GM12878 (cell line): ENCODE data around the gene OCA2. TPM values are rescaled to one million over a fixed set of nuclear protein-coding genes. Genes with fewer than 3 reads are reported as not detected.

Source experiments
- ATAC-seq: fragments of 200-7000 bp; cut with Tn5 transposase; 3 replicates; pipeline ENCODE4 v1.9.1; 2020; ENCODE audit warnings: mild to moderate bottlenecking, moderate library complexity
- BruUV-seq: library from RNA; stranded (reverse); fragments of 400-500 nt; replicated peaks from 2 replicates; lab custom pipeline; 2021; lab: Mats Ljungman, UMichigan
- CTCF ChIA-PET: fragments of 300-600 bp; sonication (Branson Sonifier 250); formaldehyde crosslinking; extraction: SDS; loops from one replicate; lab custom pipeline; 2021; ENCODE audit warnings: inconsistent platforms; lab: Yijun Ruan, JAX
- POLR2A ChIA-PET: fragments of 350-600 bp; formaldehyde crosslinking; extraction: SDS; loops from one replicate; lab custom pipeline; 2021; ENCODE audit warnings: inconsistent platforms; lab: Charles Lee
- RAD21 ChIA-PET: fragments of 300-600 bp; sonication (Branson Sonifier 250); formaldehyde crosslinking; loops from one replicate; lab custom pipeline; 2023; ENCODE audit warnings: antibody characterized with exemption; ENCODE audit not compliant: unreplicated experiment; lab: Charles Lee
- SMC1A ChIA-PET: fragments of 300-600 bp; sonication (Branson Sonifier 250); formaldehyde crosslinking; loops from one replicate; lab custom pipeline; 2023; ENCODE audit not compliant: unreplicated experiment, uncharacterized antibody; lab: Charles Lee
- DNase-seq: peaks from one replicate; pipeline ENCODE4 v3.0.0-alpha.2; 2011; ENCODE audit warnings: low read depth, low spot score
- FAIRE-seq: peaks from 3 replicates; lab custom pipeline; 2011; peaks lifted over from hg19 to GRCh38; lab: Jason Lieb, UNC
- H2AFZ ChIP-seq: 2 replicates; pipeline ENCODE4 v1.6.0; 2011; ENCODE audit warnings: low read depth, low read length, control low read depth; ENCODE audit not compliant: control insufficient read depth
- H3K27ac ChIP-seq: 2 replicates; pipeline ENCODE4 v1.5.1; 2011; ENCODE audit warnings: control low read depth; ENCODE audit not compliant: control insufficient read depth, insufficient read depth
- H3K27me3 ChIP-seq, 2 experiments: replicated peaks in 1 of 2; 2 replicates each; pipeline versions ENCODE4 v1.6.0 to v1.6.1; 2011; ENCODE audit warnings: low read length in 1 of 2; ENCODE audit not compliant: control insufficient read depth in 2 of 2, insufficient read depth in 2 of 2
- H3K36me3 ChIP-seq, 2 experiments: 2 replicates each; pipeline ENCODE4 v1.5.1; 2011; ENCODE audit warnings: low read length in 1 of 2; ENCODE audit not compliant: control insufficient read depth in 2 of 2, insufficient read depth in 2 of 2
- H3K4me1 ChIP-seq: 2 replicates; pipeline ENCODE4 v1.6.1; 2011; ENCODE audit warnings: mild to moderate bottlenecking, low read length, moderate library complexity, mixed read lengths; ENCODE audit not compliant: control insufficient read depth, insufficient read depth
- H3K4me2 ChIP-seq: 2 replicates; pipeline ENCODE4 v1.6.0; 2011; ENCODE audit warnings: control low read depth; ENCODE audit not compliant: control insufficient read depth, insufficient read depth
- H3K4me3 ChIP-seq: fragments of 200-600 bp; sonication (generic); 2 replicates; pipeline ENCODE4 v1.5.1; 2016
- H3K79me2 ChIP-seq: 2 replicates; pipeline ENCODE4 v1.6.0; 2011; ENCODE audit warnings: low read length; ENCODE audit not compliant: control insufficient read depth, insufficient read depth
- H3K9ac ChIP-seq: 2 replicates; pipeline ENCODE4 v1.8.0; 2011; ENCODE audit warnings: low read length, control low read depth, mixed read lengths; ENCODE audit not compliant: control insufficient read depth, insufficient read depth
- H3K9me3 ChIP-seq: replicated peaks from 3 replicates; pipeline ENCODE4 v1.5.1; 2011; ENCODE audit warnings: mild to moderate bottlenecking, low read length; ENCODE audit not compliant: control insufficient read depth, insufficient read depth
- H4K20me1 ChIP-seq: 2 replicates; pipeline ENCODE4 v1.6.0; 2011; ENCODE audit not compliant: control insufficient read depth, insufficient read depth
- BACH1 ChIP-seq: fragments of 450-650 bp; IDR thresholded peaks from 2 replicates; pipeline ENCODE4 v1.6.1; 2017; ENCODE audit warnings: mild to moderate bottlenecking, borderline replicate concordance
- CHD4 ChIP-seq: fragments of 200-600 bp; sonication (generic); IDR thresholded peaks from 2 replicates; pipeline ENCODE4 v1.6.1; 2016; ENCODE audit warnings: mild to moderate bottlenecking
- EED ChIP-seq: sonication (generic); IDR thresholded peaks from 2 replicates; pipeline ENCODE4 v1.6.1; 2016; ENCODE audit warnings: antibody characterized with exemption, low read depth
- ETV6 ChIP-seq, 2 experiments: fragments of 450-650 bp in 1 of 2; IDR thresholded peaks in 1 of 2; conservative IDR thresholded peaks in 1 of 2; 2 replicates each; pipeline ENCODE4 v1.6.1; 2014; ENCODE audit warnings: antibody characterized with exemption in 1 of 2, borderline replicate concordance in 1 of 2, low read depth in 1 of 2, mild to moderate bottlenecking in 1 of 2, moderate library complexity in 1 of 2
- HCFC1 ChIP-seq: fragments of 150-350 bp; IDR thresholded peaks from 2 replicates; pipeline ENCODE4 v1.6.1; 2014; ENCODE audit warnings: low read length
- JUND ChIP-seq: IDR thresholded peaks from 2 replicates; pipeline ENCODE4 v1.6.1; 2012; ENCODE audit warnings: low read depth, mild to moderate bottlenecking, low read length, improper control_type of control experiment, moderate library complexity
- MTA2 ChIP-seq: fragments of 450-650 bp; IDR thresholded peaks from 2 replicates; pipeline ENCODE4 v1.6.1; 2016; ENCODE audit warnings: low read depth, mild to moderate bottlenecking, moderate library complexity
- MXI1 ChIP-seq: fragments of 150-350 bp; IDR thresholded peaks from 2 replicates; pipeline ENCODE4 v1.6.1; 2011; ENCODE audit warnings: low read depth, mild to moderate bottlenecking, inconsistent platforms, low read length, improper control_type of control experiment
- POLR2AphosphoS2 ChIP-seq: IDR thresholded peaks from 2 replicates; pipeline ENCODE4 v1.6.1; 2011; ENCODE audit warnings: low read depth, mild to moderate bottlenecking, low read length, improper control_type of control experiment, moderate library complexity
- WRNIP1 ChIP-seq: IDR thresholded peaks from 2 replicates; pipeline ENCODE4 v1.6.1; 2011; ENCODE audit warnings: low read depth, low read length, improper control_type of control experiment, borderline replicate concordance
- ZNF622 ChIP-seq: fragments of 450-650 bp; IDR thresholded peaks from 2 replicates; pipeline ENCODE4 v1.6.1; 2017; ENCODE audit warnings: mild to moderate bottlenecking, inconsistent platforms
- WGBS: methylation state at CpG from one replicate; pipeline ENCODE4 v1.1.6; 2016; ENCODE audit warnings: low lambda C conversion rate; ENCODE audit not compliant: insufficient replicate concordance, insufficient coverage; ENCODE audit errors: missing lambda C conversion rate; 5-methylcytosine and 5-hydroxymethylcytosine counted together
- in situ Hi-C: fragments of 300-500 bp; cut with MboI; formaldehyde crosslinking; loops from 9 replicates; pipeline ENCODE4 v1.14.3; 2018; ENCODE audit warnings: mixed read lengths
- intact Hi-C: fragments of 100-400 bp; cut with micrococcal nuclease; formaldehyde crosslinking; loops from one replicate; pipeline ENCODE4 v1.14.2; 2022; ENCODE audit not compliant: unreplicated experiment
- polyA plus RNA-seq, 11 experiments: library from polyadenylated mRNA; depleted of rRNA in 4 of 11; unstranded in 6 of 11; stranded (reverse) in 5 of 11; fragments of >200 nt; fragmentation: Nextera tagmentation in 4 of 11; fragmentation: Illumina TruSeq in 1 of 11; extraction: Ambion mirVana in 4 of 11; extraction: Trizol in 1 of 11; gene quantifications; 1 replicate in 1 of 11; 2 replicates in 10 of 11; pipeline versions ENCODE4 v1.2.1 to v1.2.3, GENCODE V29; 2011 to 2016; ENCODE audit warnings: inconsistent platforms in 2 of 11, missing spikeins in 2 of 11, low read depth in 1 of 11
- total RNA-seq, 4 experiments: library from RNA; depleted of rRNA in 3 of 4; stranded (reverse); fragments of >200 nt in 3 of 4; fragmentation: Illumina TruSeq in 1 of 4; extraction: Trizol in 1 of 4; gene quantifications; 2 replicates each; pipeline versions ENCODE4 v1.2.1 to v1.2.3, GENCODE V29; 2013 to 2021
- TF ChIP-seq, protein P1 (sequence below): fragments of 450-650 bp; IDR thresholded peaks from 2 replicates; pipeline ENCODE4 v1.6.1; 2018; ENCODE audit warnings: mild to moderate bottlenecking, low read depth, moderate library complexity; ENCODE audit not compliant: partially characterized antibody

The OCA2 gene
- total and polyA plus RNA-seq, 10 of the 15 experiments (the other 5 are each of a cell fraction or from before 2014, with no cell fraction given): 0.04 to 1.8 TPM; not detected in 8

DNA sequence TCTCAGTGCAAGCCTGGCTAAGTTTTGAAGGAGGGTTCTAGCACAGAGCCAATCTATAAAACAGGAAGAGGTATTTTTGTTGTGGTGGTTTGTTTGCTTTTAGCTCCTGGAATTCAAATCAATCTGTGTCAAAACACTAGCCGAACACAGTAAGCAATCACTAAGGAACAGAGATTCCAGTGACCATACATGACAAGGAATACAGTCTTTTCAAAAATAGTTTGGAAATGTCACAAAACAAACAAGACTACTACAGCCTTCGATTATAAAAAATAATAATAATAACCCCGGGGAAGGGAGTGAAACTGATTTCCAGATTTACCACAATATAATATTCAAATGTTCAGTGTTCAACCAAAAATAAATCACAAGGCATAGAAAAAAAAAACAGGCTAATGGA, 166.5 kb downstream of the OCA2 start:
- Histone ChIP-seq H3K4me2 (no peak overlapping the region), H3K4me1 (no peaks in the 10 kb centered on the region), H2AFZ (no peak overlapping the region), H3K27me3 (no peaks in the 10 kb centered on the region), H3K9me3 (no peaks in the 10 kb centered on the region), H3K79me2 (no peaks in the 10 kb centered on the region), H3K4me3 (no peak overlapping the region), H4K20me1 (no peaks in the 10 kb centered on the region), H3K9ac (no peak overlapping the region), H3K36me3 (no peaks in the 10 kb centered on the region), H3K27ac (no peak overlapping the region)
- RAD21 ChIA-PET: no interaction called here
- DNase-seq (no peak), FAIRE-seq (no peak), ATAC-seq (no peak)
- TF ChIP-seq ZNF622 (no peak), MXI1 (no peak), WRNIP1 (no peak), BACH1 (no peak), CHD4 (no peak), MTA2 (no peak), JUND (no peak), ETV6 (conservative IDR thresholded peaks at IDR 0.05 in 1 of 2, IDR thresholded peaks at IDR 0.05 in 1 of 2; ENCODE audit: borderline replicate concordance in 1 of 2, low read depth in 1 of 2) (no peak), HCFC1 (no peak), EED (no peak), POLR2AphosphoS2 (no peak)
- TF ChIP-seq, protein P1, sequence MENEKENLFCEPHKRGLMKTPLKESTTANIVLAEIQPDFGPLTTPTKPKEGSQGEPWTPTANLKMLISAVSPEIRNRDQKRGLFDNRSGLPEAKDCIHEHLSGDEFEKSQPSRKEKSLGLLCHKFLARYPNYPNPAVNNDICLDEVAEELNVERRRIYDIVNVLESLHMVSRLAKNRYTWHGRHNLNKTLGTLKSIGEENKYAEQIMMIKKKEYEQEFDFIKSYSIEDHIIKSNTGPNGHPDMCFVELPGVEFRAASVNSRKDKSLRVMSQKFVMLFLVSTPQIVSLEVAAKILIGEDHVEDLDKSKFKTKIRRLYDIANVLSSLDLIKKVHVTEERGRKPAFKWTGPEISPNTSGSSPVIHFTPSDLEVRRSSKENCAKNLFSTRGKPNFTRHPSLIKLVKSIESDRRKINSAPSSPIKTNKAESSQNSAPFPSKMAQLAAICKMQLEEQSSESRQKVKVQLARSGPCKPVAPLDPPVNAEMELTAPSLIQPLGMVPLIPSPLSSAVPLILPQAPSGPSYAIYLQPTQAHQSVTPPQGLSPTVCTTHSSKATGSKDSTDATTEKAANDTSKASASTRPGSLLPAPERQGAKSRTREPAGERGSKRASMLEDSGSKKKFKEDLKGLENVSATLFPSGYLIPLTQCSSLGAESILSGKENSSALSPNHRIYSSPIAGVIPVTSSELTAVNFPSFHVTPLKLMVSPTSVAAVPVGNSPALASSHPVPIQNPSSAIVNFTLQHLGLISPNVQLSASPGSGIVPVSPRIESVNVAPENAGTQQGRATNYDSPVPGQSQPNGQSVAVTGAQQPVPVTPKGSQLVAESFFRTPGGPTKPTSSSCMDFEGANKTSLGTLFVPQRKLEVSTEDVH: no peak
- no TSS peak for BruUV-seq
- intact Hi-C loops: no loop called here
- in situ Hi-C loops: no loop called here
- SMC1A ChIA-PET: no interaction called here
- WGBS: 27% methylated on average over 3 of the region's 3 CpGs
- CTCF ChIA-PET: no interaction called here
- POLR2A ChIA-PET: no interaction called here
